NB4 (cell line): ENCODE results near the gene CNTNAP2.
"Not testable (repeated sequence)": the region's sequence is repeated elsewhere in the genome, so short reads cannot be mapped to it uniquely, and the experiment has no call there.

ENCODE experiments used
- CTCF ChIP-seq: IDR thresholded peaks from one replicate; pipeline ENCODE4 v1.5.1; 2012; ENCODE audit warnings: low read depth, low read length
- MYC ChIP-seq: IDR thresholded peaks from 2 replicates; pipeline ENCODE4 v1.6.1; 2011; ENCODE audit warnings: low read depth, low read length

GRCh38 chr7:147598687-147599086 is 1482.1 kb downstream of the CNTNAP2 start:
- TF ChIP-seq CTCF, MYC: not testable (repeated sequence)
